Stomach smooth muscle (tissue), 2 donors: ENCODE measurements around the gene AAR2.

Experiments used
- H3K27ac ChIP-seq: one replicate; pipeline ENCODE4 v1.7.0; 2013; ENCODE audit warnings: mild to moderate bottlenecking, low read length, inconsistent platforms
- H3K27me3 ChIP-seq, 2 donors: one replicate each; pipeline ENCODE4 v1.7.0; 2013; ENCODE audit warnings: low read length in 2 of 2; ENCODE audit not compliant: insufficient read depth in 2 of 2, control insufficient read depth in 1 of 2
- H3K36me3 ChIP-seq, 2 donors: one replicate each; pipeline ENCODE4 v1.7.0; 2013; ENCODE audit warnings: low read length in 2 of 2; ENCODE audit not compliant: control insufficient read depth in 2 of 2, insufficient read depth in 2 of 2
- H3K4me1 ChIP-seq: one replicate; pipeline ENCODE4 v1.7.0; 2013; ENCODE audit warnings: low read length; ENCODE audit not compliant: control insufficient read depth, insufficient read depth
- H3K4me3 ChIP-seq, 2 donors: one replicate each; pipeline ENCODE4 v1.7.0; 2013; ENCODE audit warnings: low read length in 2 of 2
- H3K9ac ChIP-seq, 2 donors: one replicate each; pipeline ENCODE4 v1.7.0; 2013; ENCODE audit warnings: low read length in 2 of 2, mild to moderate bottlenecking in 1 of 2
- H3K9me3 ChIP-seq, 2 donors: one replicate each; pipeline ENCODE4 v1.7.0; 2013; ENCODE audit warnings: low read length in 2 of 2; ENCODE audit not compliant: control insufficient read depth in 2 of 2
- donor health status: healthy.
- donor health status: Pancreatic carcinoma.

The AAR2 gene

GRCh38 chr20:36270744-36271638, 34.7 kb downstream of the AAR2 start:
- H3K27ac ChIP-seq, result no peak overlapping the region
- no peaks in the 10 kb centered on the region for H3K36me3 ChIP-seq
- no peaks in the 10 kb centered on the region for H3K4me1 ChIP-seq
- peaks cover 9 to 12% of the 10 kb centered on the region in 2 donors for H3K27me3 ChIP-seq
- no peak overlapping the region for H3K4me3 ChIP-seq
- no peak overlapping the region for H3K9ac ChIP-seq
- H3K9me3 ChIP-seq, result no peaks in the 10 kb centered on the region

GRCh38 chr20:36271639-36272546, 35.6 kb downstream of the AAR2 start:
- Histone ChIP-seq H3K36me3 (no peaks in the 10 kb centered on the region), H3K9me3 (no peaks in the 10 kb centered on the region), H3K27me3 (peaks cover 9 to 12% of the 10 kb centered on the region in 2 donors), H3K9ac (no peak overlapping the region), H3K27ac (no peak overlapping the region), H3K4me3 (no peak overlapping the region), H3K4me1 (no peaks in the 10 kb centered on the region)

GRCh38 chr20:36272547-36273220, 36.4 kb downstream of the AAR2 start:
- no peaks in the 10 kb centered on the region for H3K9me3 ChIP-seq
- no peaks in the 10 kb centered on the region for H3K36me3 ChIP-seq
- H3K4me3 ChIP-seq, result no peak overlapping the region
- H3K4me1 ChIP-seq, result no peaks in the 10 kb centered on the region
- H3K9ac ChIP-seq, result no peak overlapping the region
- H3K27ac ChIP-seq, result no peak overlapping the region
- H3K27me3 ChIP-seq, result peaks cover 9 to 15% of the 10 kb centered on the region in 2 donors

- Histone ChIP-seq H3K4me1 (no peaks in the 10 kb centered on the region), H3K9me3 (no peaks in the 10 kb centered on the region), H3K36me3 (no peaks in the 10 kb centered on the region), H3K27me3 (peaks cover 9 to 18% of the 10 kb centered on the region in 2 donors), H3K27ac (no peak overlapping the region), H3K9ac (no peak overlapping the region), H3K4me3 (no peak overlapping the region)
These were observed 37.3 kb downstream of the AAR2 start for GRCh38 chr20:36273414-36274180.

GRCh38 chr20:36274181-36274841, 38.0 kb downstream of the AAR2 start:
- H3K4me1 ChIP-seq, result no peaks in the 10 kb centered on the region
- H3K4me3 ChIP-seq, result no peak overlapping the region
- peaks cover 11 to 18% of the 10 kb centered on the region in 2 donors for H3K27me3 ChIP-seq
- no peak overlapping the region for H3K9ac ChIP-seq
- no peak overlapping the region for H3K27ac ChIP-seq
- no peaks in the 10 kb centered on the region for H3K9me3 ChIP-seq
- H3K36me3 ChIP-seq, result no peaks in the 10 kb centered on the region

GRCh38 chr20:36275011-36275410, 38.7 kb downstream of the AAR2 start:
- no peak overlapping the region for H3K4me3 ChIP-seq
- H3K27ac ChIP-seq, result no peak overlapping the region
- peaks cover 17 to 22% of the 10 kb centered on the region in 2 donors for H3K27me3 ChIP-seq
- no peaks in the 10 kb centered on the region for H3K4me1 ChIP-seq
- no peaks in the 10 kb centered on the region for H3K36me3 ChIP-seq
- H3K9ac ChIP-seq, result no peak overlapping the region
- H3K9me3 ChIP-seq, result no peaks in the 10 kb centered on the region

GRCh38 chr20:36275441-36276189, 39.3 kb downstream of the AAR2 start:
- H3K9ac ChIP-seq, result no peak overlapping the region
- H3K36me3 ChIP-seq, result no peaks in the 10 kb centered on the region
- no peak overlapping the region for H3K27ac ChIP-seq
- no peaks in the 10 kb centered on the region for H3K9me3 ChIP-seq
- H3K27me3 ChIP-seq, result peaks cover 17 to 24% of the 10 kb centered on the region in 2 donors
- H3K4me3 ChIP-seq, result no peak overlapping the region
- no peaks in the 10 kb centered on the region for H3K4me1 ChIP-seq

GRCh38 chr20:36277546-36277945, 41.3 kb downstream of the AAR2 start:
- Histone ChIP-seq H3K36me3 (no peaks in the 10 kb centered on the region), H3K27me3 (peaks cover 17 to 26% of the 10 kb centered on the region in 2 donors)

GRCh38 chr20:36279362-36279761, 43.1 kb downstream of the AAR2 start:
- H3K36me3 ChIP-seq, result no peaks in the 10 kb centered on the region
- H3K9me3 ChIP-seq, result no peaks in the 10 kb centered on the region
- no peak overlapping the region for H3K9ac ChIP-seq
- peaks cover 13 to 18% of the 10 kb centered on the region in 2 donors for H3K27me3 ChIP-seq
- H3K4me3 ChIP-seq, result no peak overlapping the region
- H3K27ac ChIP-seq, result no peak overlapping the region
- no peaks in the 10 kb centered on the region for H3K4me1 ChIP-seq

More at GRCh38 chr20:36277546-36277945, 41.3 kb downstream of the AAR2 start:
- Histone ChIP-seq H3K4me3 (no peak overlapping the region), H3K27ac (no peak overlapping the region), H3K4me1 (no peaks in the 10 kb centered on the region), H3K9me3 (no peaks in the 10 kb centered on the region), H3K9ac (no peak overlapping the region)
